ENCODE results near the gene AFMID. TPM values are rescaled to one million over a fixed set of nuclear protein-coding genes. Genes with fewer than 3 reads are reported as not detected.

Gene AFMID
- total and polyA plus RNA-seq, 2 of the 13 experiments (the other 11 are each of a cell fraction or from before 2014, with no cell fraction given), result 249 to 270 TPM

DNA sequence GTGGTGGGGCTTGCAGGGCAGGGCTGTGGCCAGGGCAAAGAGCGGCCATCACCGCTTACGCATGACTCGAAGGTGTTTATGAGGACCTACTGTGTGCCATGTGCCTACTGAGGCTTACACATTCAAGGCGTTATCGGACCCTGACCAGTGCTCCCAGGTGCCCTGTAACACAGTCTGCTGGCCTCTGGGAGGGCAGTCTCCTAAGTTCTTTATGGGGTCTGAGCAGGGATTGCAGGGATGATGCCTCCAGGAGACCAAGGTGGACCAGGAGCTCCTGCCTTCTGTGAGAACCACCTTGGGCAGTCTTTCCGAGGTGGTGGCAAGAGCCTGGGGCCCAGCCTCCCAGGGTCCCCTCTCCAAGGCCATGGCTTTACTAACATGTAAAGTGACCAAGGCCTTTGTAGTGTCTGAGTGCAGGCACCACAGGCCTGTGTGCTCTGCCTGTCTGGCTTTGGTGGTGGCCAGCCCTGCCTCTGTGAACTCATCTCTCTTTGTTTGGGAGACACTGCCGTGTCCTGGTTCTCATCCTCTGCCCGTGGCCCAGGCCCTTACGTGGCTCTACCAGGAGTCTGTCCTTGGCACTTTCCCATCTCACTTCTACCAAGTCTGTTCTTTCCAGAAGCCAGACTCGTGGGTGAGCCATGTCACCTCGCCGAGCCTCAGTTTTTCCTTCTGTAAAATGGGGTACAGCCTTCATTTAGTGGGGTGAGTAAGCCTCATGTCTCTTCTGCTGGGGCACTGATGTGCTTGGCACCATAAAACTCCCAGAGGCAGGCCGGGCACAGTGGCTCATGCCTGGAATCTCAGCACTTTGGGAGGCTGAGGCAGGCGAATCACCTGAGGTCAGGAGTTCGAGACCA is 22.2 kb upstream of the AFMID start (continued):
- TF ChIP-seq, protein P1, sequence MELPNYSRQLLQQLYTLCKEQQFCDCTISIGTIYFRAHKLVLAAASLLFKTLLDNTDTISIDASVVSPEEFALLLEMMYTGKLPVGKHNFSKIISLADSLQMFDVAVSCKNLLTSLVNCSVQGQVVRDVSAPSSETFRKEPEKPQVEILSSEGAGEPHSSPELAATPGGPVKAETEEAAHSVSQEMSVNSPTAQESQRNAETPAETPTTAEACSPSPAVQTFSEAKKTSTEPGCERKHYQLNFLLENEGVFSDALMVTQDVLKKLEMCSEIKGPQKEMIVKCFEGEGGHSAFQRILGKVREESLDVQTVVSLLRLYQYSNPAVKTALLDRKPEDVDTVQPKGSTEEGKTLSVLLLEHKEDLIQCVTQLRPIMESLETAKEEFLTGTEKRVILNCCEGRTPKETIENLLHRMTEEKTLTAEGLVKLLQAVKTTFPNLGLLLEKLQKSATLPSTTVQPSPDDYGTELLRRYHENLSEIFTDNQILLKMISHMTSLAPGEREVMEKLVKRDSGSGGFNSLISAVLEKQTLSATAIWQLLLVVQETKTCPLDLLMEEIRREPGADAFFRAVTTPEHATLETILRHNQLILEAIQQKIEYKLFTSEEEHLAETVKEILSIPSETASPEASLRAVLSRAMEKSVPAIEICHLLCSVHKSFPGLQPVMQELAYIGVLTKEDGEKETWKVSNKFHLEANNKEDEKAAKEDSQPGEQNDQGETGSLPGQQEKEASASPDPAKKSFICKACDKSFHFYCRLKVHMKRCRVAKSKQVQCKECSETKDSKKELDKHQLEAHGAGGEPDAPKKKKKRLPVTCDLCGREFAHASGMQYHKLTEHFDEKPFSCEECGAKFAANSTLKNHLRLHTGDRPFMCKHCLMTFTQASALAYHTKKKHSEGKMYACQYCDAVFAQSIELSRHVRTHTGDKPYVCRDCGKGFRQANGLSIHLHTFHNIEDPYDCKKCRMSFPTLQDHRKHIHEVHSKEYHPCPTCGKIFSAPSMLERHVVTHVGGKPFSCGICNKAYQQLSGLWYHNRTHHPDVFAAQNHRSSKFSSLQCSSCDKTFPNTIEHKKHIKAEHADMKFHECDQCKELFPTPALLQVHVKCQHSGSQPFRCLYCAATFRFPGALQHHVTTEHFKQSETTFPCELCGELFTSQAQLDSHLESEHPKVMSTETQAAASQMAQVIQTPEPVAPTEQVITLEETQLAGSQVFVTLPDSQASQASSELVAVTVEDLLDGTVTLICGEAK (IDR thresholded peaks at IDR 0.05), result no peak
- TF ChIP-seq, protein P1 (CRISPR knock-in tag; IDR thresholded peaks at IDR 0.05), result no peak
- TF ChIP-seq ATF1 (CRISPR knock-in tag; IDR thresholded peaks at IDR 0.05) (no peak), SIX1 (CRISPR knock-in tag; IDR thresholded peaks at IDR 0.05; ENCODE audit: borderline replicate concordance) (no peak), ZNF225 (CRISPR knock-in tag; IDR thresholded peaks at IDR 0.05) (no peak), TSC22D2 (CRISPR knock-in tag; IDR thresholded peaks at IDR 0.05; ENCODE audit: borderline replicate concordance) (no peak), ZNF10 (CRISPR knock-in tag; IDR thresholded peaks at IDR 0.05; ENCODE audit: borderline replicate concordance, low read depth) (no peak), HOXA9 (CRISPR knock-in tag; IDR thresholded peaks at IDR 0.05; ENCODE audit: borderline replicate concordance) (no peak), ZNF121 (CRISPR knock-in tag; IDR thresholded peaks at IDR 0.05) (peak; percentile 50; the same call in 1 of the 2 replicates), ZNF282 (IDR thresholded peaks at IDR 0.05; ENCODE audit: partially characterized antibody) (no peak), MEIS1 (CRISPR knock-in tag; IDR thresholded peaks at IDR 0.05; ENCODE audit: borderline replicate concordance) (no peak), CBX5 (CRISPR knock-in tag; IDR thresholded peaks at IDR 0.05; ENCODE audit: borderline replicate concordance) (no peak), ZNF263 (CRISPR knock-in tag; IDR thresholded peaks at IDR 0.05) (peak; percentile 32; the same call in 1 of the 2 replicates), ZMAT3 (CRISPR knock-in tag; conservative IDR thresholded peaks at IDR 0.05) (no peak), ZNF143 (CRISPR knock-in tag; IDR thresholded peaks at IDR 0.05) (0 out of 2 replicates have a peak, but pooled peaks have one; percentile 21)
- TF ChIP-seq, protein P2, sequence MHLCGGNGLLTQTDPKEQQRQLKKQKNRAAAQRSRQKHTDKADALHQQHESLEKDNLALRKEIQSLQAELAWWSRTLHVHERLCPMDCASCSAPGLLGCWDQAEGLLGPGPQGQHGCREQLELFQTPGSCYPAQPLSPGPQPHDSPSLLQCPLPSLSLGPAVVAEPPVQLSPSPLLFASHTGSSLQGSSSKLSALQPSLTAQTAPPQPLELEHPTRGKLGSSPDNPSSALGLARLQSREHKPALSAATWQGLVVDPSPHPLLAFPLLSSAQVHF (CRISPR knock-in tag; IDR thresholded peaks at IDR 0.05), result no peak
- TF ChIP-seq, protein P3, sequence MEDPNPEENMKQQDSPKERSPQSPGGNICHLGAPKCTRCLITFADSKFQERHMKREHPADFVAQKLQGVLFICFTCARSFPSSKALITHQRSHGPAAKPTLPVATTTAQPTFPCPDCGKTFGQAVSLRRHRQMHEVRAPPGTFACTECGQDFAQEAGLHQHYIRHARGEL (CRISPR knock-in tag; IDR thresholded peaks at IDR 0.05), result no peak
- TF ChIP-seq, protein P4, sequence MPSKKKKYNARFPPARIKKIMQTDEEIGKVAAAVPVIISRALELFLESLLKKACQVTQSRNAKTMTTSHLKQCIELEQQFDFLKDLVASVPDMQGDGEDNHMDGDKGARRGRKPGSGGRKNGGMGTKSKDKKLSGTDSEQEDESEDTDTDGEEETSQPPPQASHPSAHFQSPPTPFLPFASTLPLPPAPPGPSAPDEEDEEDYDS (CRISPR knock-in tag; IDR thresholded peaks at IDR 0.05), result no peak
- TF ChIP-seq, protein P5, sequence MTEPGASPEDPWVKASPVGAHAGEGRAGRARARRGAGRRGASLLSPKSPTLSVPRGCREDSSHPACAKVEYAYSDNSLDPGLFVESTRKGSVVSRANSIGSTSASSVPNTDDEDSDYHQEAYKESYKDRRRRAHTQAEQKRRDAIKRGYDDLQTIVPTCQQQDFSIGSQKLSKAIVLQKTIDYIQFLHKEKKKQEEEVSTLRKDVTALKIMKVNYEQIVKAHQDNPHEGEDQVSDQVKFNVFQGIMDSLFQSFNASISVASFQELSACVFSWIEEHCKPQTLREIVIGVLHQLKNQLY (CRISPR knock-in tag; IDR thresholded peaks at IDR 0.05), result no peak

All from HepG2 (cell line).